SK-N-SH (cell line): ENCODE data around the gene NSUN4. TPM values are rescaled to one million over a fixed set of nuclear protein-coding genes. Genes with fewer than 3 reads are reported as not detected.
A peak's percentile ranks its signal among the peaks of the same experiment; 100 is the strongest.

ENCODE experiments used
- CTCF ChIA-PET: fragments of 300-600, 350-600 bp; formaldehyde crosslinking; extraction: SDS; loops from one replicate; lab custom pipeline; 2021; lab: Yijun Ruan, JAX
- POLR2A ChIA-PET: fragments of 350-600 bp; sonication (Branson Sonifier 250); formaldehyde crosslinking; extraction: SDS; loops from one replicate; lab custom pipeline; 2020; ENCODE audit warnings: antibody characterized with exemption, inconsistent platforms; lab: Yijun Ruan, JAX
- DNase-seq: peaks from one replicate; pipeline ENCODE4 v3.0.0; 2012
- H2AFZ ChIP-seq: fragments of 200-600 bp; sonication (generic); 2 replicates; pipeline ENCODE4 v1.8.1; 2016; ENCODE audit warnings: antibody characterized with exemption, mild to moderate bottlenecking, low read depth
- H3F3A ChIP-seq: fragments of 200-600 bp; sonication (generic); replicated peaks from 2 replicates; pipeline ENCODE3; 2016; ENCODE audit warnings: antibody characterized with exemption, mild to moderate bottlenecking; ENCODE audit not compliant: insufficient read depth
- H3K27ac ChIP-seq, 2 experiments: fragments of 200-500 bp in 1 of 2; fragments of 200-600 bp in 1 of 2; sonication (Bioruptor generic) in 1 of 2; sonication (generic), shearing (Covaris generic) in 1 of 2; 2 replicates each; pipeline versions ENCODE4 v1.5.1 to v1.6.1; 2014 to 2016; ENCODE audit warnings: low read depth in 2 of 2, inconsistent platforms in 1 of 2, low read length in 1 of 2, mild to moderate bottlenecking in 1 of 2, mixed read lengths in 1 of 2
- H3K27me3 ChIP-seq: fragments of 200-600 bp; sonication (generic), shearing (Covaris generic); 2 replicates; pipeline ENCODE4 v1.6.1; 2016; ENCODE audit warnings: mixed run types; ENCODE audit not compliant: insufficient read depth
- H3K36me3 ChIP-seq, 2 experiments: fragments of 200-500 bp in 1 of 2; fragments of 200-600 bp in 1 of 2; sonication (Bioruptor generic) in 1 of 2; sonication (generic) in 1 of 2; replicated peaks in 1 of 2; 2 replicates each; pipeline versions ENCODE3 to v1.5.1; 2014 to 2016; ENCODE audit warnings: low read length in 1 of 2, mild to moderate bottlenecking in 1 of 2; ENCODE audit not compliant: insufficient read depth in 2 of 2, control insufficient read depth in 1 of 2
- H3K4me1 ChIP-seq, 2 experiments: fragments of 200-500 bp in 1 of 2; fragments of 200-600 bp in 1 of 2; sonication (Bioruptor generic) in 1 of 2; sonication (generic), shearing (Covaris generic) in 1 of 2; 2 replicates each; pipeline versions ENCODE4 v1.5.1 to v1.6.1; 2014 to 2016; ENCODE audit warnings: low read depth in 1 of 2, low read length in 1 of 2, mixed run types in 1 of 2; ENCODE audit not compliant: insufficient read depth in 2 of 2, control insufficient read depth in 1 of 2
- H3K4me2 ChIP-seq: fragments of 200-600 bp; sonication (generic), shearing (Covaris generic); 2 replicates; pipeline ENCODE4 v1.6.1; 2017; ENCODE audit warnings: mixed run types
- H3K4me3 ChIP-seq, 2 experiments: fragments of 200-500 bp in 1 of 2; fragments of 200-600 bp in 1 of 2; sonication (Bioruptor generic) in 1 of 2; sonication (generic), shearing (Covaris generic) in 1 of 2; 2 replicates each; pipeline versions ENCODE4 v1.5.1 to v1.8.1; 2014 to 2016; ENCODE audit warnings: low read depth in 2 of 2, inconsistent platforms in 1 of 2, low read length in 1 of 2, mild to moderate bottlenecking in 1 of 2, mixed read lengths in 1 of 2, moderate library complexity in 1 of 2
- H3K79me2 ChIP-seq: fragments of 200-600 bp; sonication (generic); 2 replicates; pipeline ENCODE4 v1.8.1; 2017; ENCODE audit warnings: mild to moderate bottlenecking; ENCODE audit not compliant: insufficient read depth
- H3K9ac ChIP-seq: fragments of 200-600 bp; sonication (generic); 2 replicates; pipeline ENCODE4 v1.6.1; 2017; ENCODE audit warnings: mixed run types
- H3K9me2 ChIP-seq: fragments of 200-600 bp; sonication (generic); 2 replicates; pipeline ENCODE4 v1.6.1; 2017; ENCODE audit warnings: mixed run types
- H3K9me3 ChIP-seq: fragments of 200-600 bp; sonication (generic); 2 replicates; pipeline ENCODE4 v1.6.1; 2017; ENCODE audit warnings: mixed run types, mild to moderate bottlenecking, moderate library complexity
- H4K20me1 ChIP-seq: fragments of 200-600 bp; sonication (generic); 2 replicates; pipeline ENCODE4 v1.6.1; 2017; ENCODE audit warnings: mild to moderate bottlenecking, mixed run types; ENCODE audit not compliant: insufficient read depth
- EP300 ChIP-seq, 2 experiments: IDR thresholded peaks; 2 replicates each; pipeline versions ENCODE4 v1.4.0 to v1.6.1; 2012; ENCODE audit warnings: borderline replicate concordance in 1 of 2, low read depth in 1 of 2, low read length in 1 of 2
- FOSL2 ChIP-seq: IDR thresholded peaks from 2 replicates; pipeline ENCODE4 v1.4.0; 2012; ENCODE audit warnings: low read depth, mild to moderate bottlenecking, moderate library complexity, borderline replicate concordance
- FOXM1 ChIP-seq: IDR thresholded peaks from 2 replicates; pipeline ENCODE4 v1.4.0; 2012; ENCODE audit warnings: low read depth, mild to moderate bottlenecking
- GABPA ChIP-seq: IDR thresholded peaks from 2 replicates; pipeline ENCODE4 v1.4.0; 2012; ENCODE audit warnings: low read depth, mild to moderate bottlenecking
- MEF2A ChIP-seq: IDR thresholded peaks from 2 replicates; pipeline ENCODE4 v1.4.0; 2012; ENCODE audit warnings: low read depth, borderline replicate concordance
- MXI1 ChIP-seq: IDR thresholded peaks from 2 replicates; pipeline ENCODE4 v1.6.1; 2012; ENCODE audit warnings: mild to moderate bottlenecking, low read depth, low read length, improper control_type of control experiment
- NFIC ChIP-seq: IDR thresholded peaks from 2 replicates; pipeline ENCODE4 v1.4.0; 2012; ENCODE audit warnings: borderline replicate concordance
- RAD21 ChIP-seq: IDR thresholded peaks from 2 replicates; pipeline ENCODE4 v1.6.1; 2012; ENCODE audit warnings: mild to moderate bottlenecking, low read length
- RFX5 ChIP-seq: IDR thresholded peaks from 2 replicates; pipeline ENCODE4 v1.6.1; 2012; ENCODE audit warnings: mild to moderate bottlenecking, improper control_type of control experiment, low read length
- RXRA ChIP-seq: IDR thresholded peaks from 2 replicates; pipeline ENCODE4 v1.4.0; 2012; ENCODE audit warnings: low read depth, mild to moderate bottlenecking, borderline replicate concordance
- TAF1 ChIP-seq: IDR thresholded peaks from 2 replicates; pipeline ENCODE4 v1.6.1; 2012; ENCODE audit warnings: low read depth, mild to moderate bottlenecking, low read length, moderate library complexity, borderline replicate concordance
- TEAD4 ChIP-seq: IDR thresholded peaks from 2 replicates; pipeline ENCODE4 v1.4.0; 2012; ENCODE audit warnings: mild to moderate bottlenecking, borderline replicate concordance; ENCODE audit not compliant: insufficient read depth
- WGBS: methylation state at CpG from one replicate; pipeline ENCODE4 v1.1.6; 2017; ENCODE audit warnings: low lambda C conversion rate; 5-methylcytosine and 5-hydroxymethylcytosine counted together
- polyA plus RNA-seq, 3 experiments: library from polyadenylated mRNA; depleted of rRNA; stranded (reverse); fragments of >200 nt; gene quantifications; 2 replicates each; pipeline ENCODE4 v1.2.3, GENCODE V29; 2012
- TF ChIP-seq, protein P1 (sequence below): IDR thresholded peaks from 2 replicates; pipeline ENCODE4; 2012
- TF ChIP-seq, protein P2 (sequence below): fragments of 150-350 bp; IDR thresholded peaks from 2 replicates; pipeline ENCODE4 v1.6.1; 2017; ENCODE audit warnings: antibody characterized with exemption, low read length, low read depth, borderline replicate concordance
- TF ChIP-seq, protein P3 (sequence below): IDR thresholded peaks from 2 replicates; pipeline ENCODE4 v1.6.1; 2012; ENCODE audit warnings: mild to moderate bottlenecking, low read depth, low read length, moderate library complexity
- TF ChIP-seq, protein P4 (sequence below): IDR thresholded peaks from 2 replicates; pipeline ENCODE4 v1.4.0; 2012; ENCODE audit warnings: low read depth

Gene NSUN4
- polyA plus RNA-seq, 1 of the 3 experiments (the other 2 are of a cell fraction) = 14.7 TPM

DNA sequence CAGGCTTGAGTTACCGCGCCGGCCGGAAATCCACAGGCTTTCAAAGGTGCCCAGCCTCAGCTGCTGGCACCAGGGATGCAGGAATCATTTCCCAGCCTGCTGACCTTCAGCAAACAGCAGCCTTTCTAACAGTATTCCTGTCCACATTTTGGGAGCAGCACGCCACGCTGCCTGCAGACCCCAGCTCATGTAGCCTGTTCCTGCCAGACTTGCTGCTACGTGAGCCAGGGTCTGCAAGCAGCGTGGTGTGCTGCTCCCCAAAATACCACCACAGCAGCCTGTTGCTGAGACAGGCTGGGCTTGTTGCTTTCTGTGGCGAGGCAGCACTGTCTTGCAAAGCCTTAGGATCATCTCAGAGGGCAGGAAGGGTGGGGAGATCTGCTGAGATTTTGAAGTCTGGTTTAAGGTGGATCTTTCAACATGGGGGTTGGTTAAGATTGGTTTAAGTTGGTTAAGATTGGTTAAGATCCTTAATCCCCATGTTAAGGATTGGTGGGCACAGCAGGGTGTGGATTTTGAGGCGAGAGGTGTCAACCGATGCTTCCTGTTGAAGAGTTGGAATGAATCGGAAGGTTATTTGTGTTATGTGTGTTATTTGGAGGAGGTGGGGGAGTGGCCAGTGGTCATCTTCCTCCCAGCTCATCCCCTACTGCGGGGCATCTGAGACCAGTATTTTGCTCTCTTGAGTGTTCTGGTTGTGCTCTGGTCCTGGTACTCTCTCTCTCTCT, 66.4 kb downstream of the NSUN4 start:
- POLR2A ChIA-PET = no interaction called here
- H3K36me3 ChIP-seq = no peaks in the 10 kb centered on the region
- H3K27me3 ChIP-seq = no peaks in the 10 kb centered on the region
- H3K9me2 ChIP-seq = no peaks in the 10 kb centered on the region
- H3K4me3 ChIP-seq = peak overlapping the region in 1 of 2 experiments; percentile 42; a peak in 1 of 4 replicates
- H3K27ac ChIP-seq = no peak overlapping the region
- no peaks in the 10 kb centered on the region for H3K9me3 ChIP-seq
- WGBS = 89% methylated on average over 7 of the region's 13 CpGs
- peak; percentile 52 for DNase-seq
- TF ChIP-seq EP300 (IDR thresholded peaks at IDR 0.05; ENCODE audit: borderline replicate concordance in 1 of 2, low read depth in 1 of 2, low read length in 1 of 2) = no peak
- TF ChIP-seq, protein P1, sequence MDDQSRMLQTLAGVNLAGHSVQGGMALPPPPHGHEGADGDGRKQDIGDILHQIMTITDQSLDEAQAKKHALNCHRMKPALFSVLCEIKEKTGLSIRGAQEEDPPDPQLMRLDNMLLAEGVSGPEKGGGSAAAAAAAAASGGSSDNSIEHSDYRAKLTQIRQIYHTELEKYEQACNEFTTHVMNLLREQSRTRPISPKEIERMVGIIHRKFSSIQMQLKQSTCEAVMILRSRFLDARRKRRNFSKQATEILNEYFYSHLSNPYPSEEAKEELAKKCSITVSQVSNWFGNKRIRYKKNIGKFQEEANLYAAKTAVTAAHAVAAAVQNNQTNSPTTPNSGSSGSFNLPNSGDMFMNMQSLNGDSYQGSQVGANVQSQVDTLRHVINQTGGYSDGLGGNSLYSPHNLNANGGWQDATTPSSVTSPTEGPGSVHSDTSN = no peak
- no peak for TF ChIP-seq NFIC
- no peak for TF ChIP-seq TEAD4
- TF ChIP-seq RAD21 = no peak
- TF ChIP-seq, protein P2, sequence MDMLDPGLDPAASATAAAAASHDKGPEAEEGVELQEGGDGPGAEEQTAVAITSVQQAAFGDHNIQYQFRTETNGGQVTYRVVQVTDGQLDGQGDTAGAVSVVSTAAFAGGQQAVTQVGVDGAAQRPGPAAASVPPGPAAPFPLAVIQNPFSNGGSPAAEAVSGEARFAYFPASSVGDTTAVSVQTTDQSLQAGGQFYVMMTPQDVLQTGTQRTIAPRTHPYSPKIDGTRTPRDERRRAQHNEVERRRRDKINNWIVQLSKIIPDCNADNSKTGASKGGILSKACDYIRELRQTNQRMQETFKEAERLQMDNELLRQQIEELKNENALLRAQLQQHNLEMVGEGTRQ = no peak
- TF ChIP-seq, protein P3, sequence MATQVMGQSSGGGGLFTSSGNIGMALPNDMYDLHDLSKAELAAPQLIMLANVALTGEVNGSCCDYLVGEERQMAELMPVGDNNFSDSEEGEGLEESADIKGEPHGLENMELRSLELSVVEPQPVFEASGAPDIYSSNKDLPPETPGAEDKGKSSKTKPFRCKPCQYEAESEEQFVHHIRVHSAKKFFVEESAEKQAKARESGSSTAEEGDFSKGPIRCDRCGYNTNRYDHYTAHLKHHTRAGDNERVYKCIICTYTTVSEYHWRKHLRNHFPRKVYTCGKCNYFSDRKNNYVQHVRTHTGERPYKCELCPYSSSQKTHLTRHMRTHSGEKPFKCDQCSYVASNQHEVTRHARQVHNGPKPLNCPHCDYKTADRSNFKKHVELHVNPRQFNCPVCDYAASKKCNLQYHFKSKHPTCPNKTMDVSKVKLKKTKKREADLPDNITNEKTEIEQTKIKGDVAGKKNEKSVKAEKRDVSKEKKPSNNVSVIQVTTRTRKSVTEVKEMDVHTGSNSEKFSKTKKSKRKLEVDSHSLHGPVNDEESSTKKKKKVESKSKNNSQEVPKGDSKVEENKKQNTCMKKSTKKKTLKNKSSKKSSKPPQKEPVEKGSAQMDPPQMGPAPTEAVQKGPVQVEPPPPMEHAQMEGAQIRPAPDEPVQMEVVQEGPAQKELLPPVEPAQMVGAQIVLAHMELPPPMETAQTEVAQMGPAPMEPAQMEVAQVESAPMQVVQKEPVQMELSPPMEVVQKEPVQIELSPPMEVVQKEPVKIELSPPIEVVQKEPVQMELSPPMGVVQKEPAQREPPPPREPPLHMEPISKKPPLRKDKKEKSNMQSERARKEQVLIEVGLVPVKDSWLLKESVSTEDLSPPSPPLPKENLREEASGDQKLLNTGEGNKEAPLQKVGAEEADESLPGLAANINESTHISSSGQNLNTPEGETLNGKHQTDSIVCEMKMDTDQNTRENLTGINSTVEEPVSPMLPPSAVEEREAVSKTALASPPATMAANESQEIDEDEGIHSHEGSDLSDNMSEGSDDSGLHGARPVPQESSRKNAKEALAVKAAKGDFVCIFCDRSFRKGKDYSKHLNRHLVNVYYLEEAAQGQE = no peak
- TF ChIP-seq MXI1 = no peak
- TF ChIP-seq, protein P4, sequence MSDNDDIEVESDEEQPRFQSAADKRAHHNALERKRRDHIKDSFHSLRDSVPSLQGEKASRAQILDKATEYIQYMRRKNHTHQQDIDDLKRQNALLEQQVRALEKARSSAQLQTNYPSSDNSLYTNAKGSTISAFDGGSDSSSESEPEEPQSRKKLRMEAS = no peak
- TF ChIP-seq RFX5 = no peak
- TF ChIP-seq FOXM1 = no peak
- no peak for TF ChIP-seq TAF1
- TF ChIP-seq GABPA = no peak
- TF ChIP-seq RXRA = no peak
- TF ChIP-seq FOSL2 = no peak
- TF ChIP-seq MEF2A = no peak
- no peaks in the 10 kb centered on the region; a peak in 1 of 4 replicates for H3K4me1 ChIP-seq
- peak overlapping the region; percentile 61; the same call in 1 of the 2 replicates for H3K4me2 ChIP-seq
- no peaks in the 10 kb centered on the region for H4K20me1 ChIP-seq
- H3F3A ChIP-seq = no peaks in the 10 kb centered on the region
- no peak overlapping the region for H3K9ac ChIP-seq
- H3K79me2 ChIP-seq = no peaks in the 10 kb centered on the region
- H2AFZ ChIP-seq = peak overlapping the region; percentile 74; the same call in 1 of the 2 replicates
- CTCF ChIA-PET = interaction anchor here (0.6 to 2.9 kb wide), 22 partner anchors 9 to 318 kb away, joined by 3 to 13 read pairs (median 3); a partner anchor contains a TSS
